Measurements from ENCODE around the gene GALNT9.

DNA sequence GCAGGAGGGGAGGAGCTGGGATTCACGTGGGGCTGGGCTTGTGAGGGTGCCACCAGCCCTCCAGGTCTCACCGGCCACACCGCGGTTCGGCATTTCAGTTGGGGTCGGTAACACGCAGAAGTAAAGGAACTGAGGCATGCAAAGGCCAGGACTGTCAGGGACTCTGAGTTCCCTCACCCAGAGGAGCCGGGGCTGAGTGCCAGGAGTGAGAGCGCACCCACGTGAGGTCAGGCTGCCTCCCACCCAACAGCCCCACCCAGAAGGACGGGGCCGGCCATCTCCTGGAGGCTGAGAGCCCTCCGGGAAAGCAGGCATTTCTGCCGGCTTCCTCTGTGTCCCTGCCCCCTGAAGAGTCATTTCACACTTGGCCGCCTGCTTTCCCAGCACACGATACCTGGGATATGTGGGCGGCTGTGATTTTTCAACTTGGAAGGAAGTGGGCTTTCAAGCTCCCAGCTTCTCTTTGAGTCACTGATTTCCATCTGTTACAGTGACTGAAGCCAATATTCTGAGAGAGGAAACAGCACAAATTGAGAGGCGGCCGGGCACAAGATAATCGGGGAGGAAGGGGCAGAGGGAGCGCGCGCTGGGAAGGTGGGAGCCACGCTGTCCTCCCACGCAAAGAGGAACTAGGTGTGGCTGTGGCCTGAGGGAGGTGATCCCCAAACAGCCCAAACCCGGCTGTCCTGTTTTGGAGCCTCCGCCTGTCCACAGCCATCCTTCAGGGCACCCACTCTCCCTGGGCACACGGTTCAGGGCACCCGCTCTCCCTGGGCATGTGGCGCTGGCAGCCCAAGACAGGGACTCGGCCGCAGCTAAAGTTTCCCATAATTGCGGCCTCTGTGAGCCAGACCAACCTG is 19.0 kb downstream of the GALNT9 start:
- TF ChIP-seq EZH2 (IDR thresholded peaks at IDR 0.05; ENCODE audit: insufficient read depth, low read length) = no peak
- TF ChIP-seq, protein P1, sequence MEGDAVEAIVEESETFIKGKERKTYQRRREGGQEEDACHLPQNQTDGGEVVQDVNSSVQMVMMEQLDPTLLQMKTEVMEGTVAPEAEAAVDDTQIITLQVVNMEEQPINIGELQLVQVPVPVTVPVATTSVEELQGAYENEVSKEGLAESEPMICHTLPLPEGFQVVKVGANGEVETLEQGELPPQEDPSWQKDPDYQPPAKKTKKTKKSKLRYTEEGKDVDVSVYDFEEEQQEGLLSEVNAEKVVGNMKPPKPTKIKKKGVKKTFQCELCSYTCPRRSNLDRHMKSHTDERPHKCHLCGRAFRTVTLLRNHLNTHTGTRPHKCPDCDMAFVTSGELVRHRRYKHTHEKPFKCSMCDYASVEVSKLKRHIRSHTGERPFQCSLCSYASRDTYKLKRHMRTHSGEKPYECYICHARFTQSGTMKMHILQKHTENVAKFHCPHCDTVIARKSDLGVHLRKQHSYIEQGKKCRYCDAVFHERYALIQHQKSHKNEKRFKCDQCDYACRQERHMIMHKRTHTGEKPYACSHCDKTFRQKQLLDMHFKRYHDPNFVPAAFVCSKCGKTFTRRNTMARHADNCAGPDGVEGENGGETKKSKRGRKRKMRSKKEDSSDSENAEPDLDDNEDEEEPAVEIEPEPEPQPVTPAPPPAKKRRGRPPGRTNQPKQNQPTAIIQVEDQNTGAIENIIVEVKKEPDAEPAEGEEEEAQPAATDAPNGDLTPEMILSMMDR (IDR thresholded peaks at IDR 0.05; ENCODE audit: insufficient read depth, low read depth, low read length) = no peak

All from astrocyte (in vitro differentiated cells and primary cell).